A673 (cell line): Measurements from ENCODE around the gene CCDC78. TPM values are rescaled to one million over a fixed set of nuclear protein-coding genes. Genes with fewer than 3 reads are reported as not detected.
A peak's percentile ranks its signal among the peaks of the same experiment; 100 is the strongest.

Experiments
- BruUV-seq: library from RNA; stranded (reverse); fragments of 400-500 nt; replicated peaks from 2 replicates; lab custom pipeline; 2021; lab: Mats Ljungman, UMichigan
- CTCF ChIA-PET: fragments of 300-600 bp; sonication (Branson Sonifier 250); formaldehyde crosslinking; loops from one replicate; lab custom pipeline; 2022; ENCODE audit warnings: antibody characterized with exemption; lab: Charles Lee
- POLR2A ChIA-PET: fragments of 300-600 bp; sonication (Branson Sonifier 250); formaldehyde crosslinking; loops from one replicate; lab custom pipeline; 2022; ENCODE audit warnings: antibody characterized with exemption; ENCODE audit not compliant: low non-redundant PET; lab: Charles Lee
- DNase-seq: peaks from one replicate; pipeline ENCODE4 v3.0.0-alpha.2; 2015; ENCODE audit warnings: low spot score
- H3K27ac ChIP-seq: fragments of 200-600 bp; sonication (generic); 2 replicates; pipeline ENCODE4 v1.5.1; 2016; ENCODE audit warnings: mixed run types, low read depth, mild to moderate bottlenecking, mixed read lengths, antibody characterized with exemption, low read length; ENCODE audit not compliant: poor library complexity, severe bottlenecking
- H3K27me3 ChIP-seq: fragments of 200-600 bp; sonication (generic); replicated peaks from 2 replicates; pipeline ENCODE4 v1.6.1; 2017; ENCODE audit warnings: mixed run types, low read depth, mild to moderate bottlenecking, mixed read lengths, antibody characterized with exemption, low read length; ENCODE audit not compliant: insufficient read depth, poor library complexity
- H3K36me3 ChIP-seq: fragments of 200-600 bp; sonication (generic); 2 replicates; pipeline ENCODE4 v1.6.1; 2016; ENCODE audit warnings: mixed run types, mild to moderate bottlenecking, mixed read lengths, antibody characterized with exemption, low read length; ENCODE audit not compliant: insufficient read depth, poor library complexity, severe bottlenecking
- H3K4me1 ChIP-seq: fragments of 200-600 bp; sonication (generic); 2 replicates; pipeline ENCODE4 v1.6.1; 2017; ENCODE audit warnings: mixed run types, mild to moderate bottlenecking, mixed read lengths, antibody characterized with exemption, low read length; ENCODE audit not compliant: insufficient read depth, poor library complexity, severe bottlenecking
- H3K4me3 ChIP-seq: fragments of 200-600 bp; sonication (generic); 2 replicates; pipeline ENCODE4 v1.5.1; 2016; ENCODE audit warnings: low read depth, mixed run types, mild to moderate bottlenecking, mixed read lengths, low read length; ENCODE audit not compliant: poor library complexity, severe bottlenecking
- H3K9me3 ChIP-seq: fragments of 200-600 bp; sonication (generic); 2 replicates; pipeline ENCODE4 v1.6.1; 2016; ENCODE audit warnings: mixed run types, low read depth, mild to moderate bottlenecking, mixed read lengths, antibody characterized with exemption, low read length; ENCODE audit not compliant: poor library complexity, severe bottlenecking
- CTCF ChIP-seq: fragments of 300-800, 200-600 bp; sonication (generic); conservative IDR thresholded peaks from 2 replicates; pipeline ENCODE4 v1.5.1; 2017; ENCODE audit warnings: low read depth, mild to moderate bottlenecking, antibody characterized with exemption, low read length, moderate library complexity, mixed read lengths
- EZH2 ChIP-seq: fragments of 200-600 bp; sonication (generic); IDR thresholded peaks from 2 replicates; pipeline ENCODE4 v1.6.1; 2017; ENCODE audit warnings: borderline replicate concordance, low read depth, mild to moderate bottlenecking, mixed read lengths, antibody characterized with exemption, low read length; ENCODE audit not compliant: poor library complexity, severe bottlenecking
- intact Hi-C: fragments of 100-400 bp; cut with micrococcal nuclease; formaldehyde crosslinking; loops from one replicate; pipeline ENCODE4 v1.10.0; 2022; ENCODE audit not compliant: unreplicated experiment
- total RNA-seq: library from RNA; stranded (reverse); gene quantifications from 2 replicates; pipeline ENCODE4 v1.2.3, GENCODE V29; 2021

Gene CCDC78
- total RNA-seq, 1 experiment from 2014 or later, result 0.28 TPM

DNA sequence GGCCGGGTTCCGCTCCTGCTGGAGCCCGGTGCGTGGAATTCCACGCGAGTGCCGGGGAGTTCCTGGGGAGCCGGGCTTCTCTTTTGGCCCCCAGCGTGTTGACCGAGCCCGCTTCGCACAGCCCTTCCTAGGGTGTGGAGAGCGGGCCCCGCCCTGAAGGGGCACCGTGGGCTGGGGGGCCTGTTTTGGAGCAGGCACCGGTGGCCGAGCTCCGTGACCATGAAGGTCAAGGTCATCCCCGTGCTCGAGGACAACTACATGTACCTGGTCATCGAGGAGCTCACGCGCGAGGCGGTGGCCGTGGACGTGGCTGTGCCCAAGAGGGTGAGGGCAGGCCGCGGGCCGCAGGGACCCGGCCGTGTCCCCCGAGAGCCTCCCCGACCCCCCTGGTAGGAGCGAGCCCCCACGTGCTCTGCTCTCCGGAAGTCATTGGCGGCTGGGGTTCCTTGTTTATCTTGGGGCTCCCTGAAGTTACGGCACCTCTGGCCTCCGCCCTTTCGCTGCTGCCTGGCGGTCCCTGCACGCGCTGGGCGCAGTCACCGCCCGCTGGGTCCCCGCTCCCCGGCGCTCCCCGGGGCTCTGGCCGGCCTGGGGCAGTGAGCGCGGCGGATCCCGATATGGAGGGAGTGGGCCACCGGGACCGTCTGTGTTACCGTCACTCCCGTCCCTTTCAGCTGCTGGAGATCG lies 1.2 kb upstream of the CCDC78 start:
- ChIA-PET CTCF (interaction anchor here (0.8 kb wide), 1 partner anchor 11 kb away, joined by 5 read pairs; no protein-coding TSS in a partner anchor), POLR2A (no interaction called here)
- H3K36me3 ChIP-seq, result no peaks in the 10 kb centered on the region
- BruUV-seq, result no TSS peak
- H3K27ac ChIP-seq, result no peak overlapping the region
- intact Hi-C loops, result no loop called here
- DNase-seq, result no peak
- no peaks in the 10 kb centered on the region for H3K9me3 ChIP-seq
- peaks cover 10% of the 10 kb centered on the region for H3K4me1 ChIP-seq
- no peaks in the 10 kb centered on the region for H3K27me3 ChIP-seq
- peak overlapping the region; percentile 52 for H3K4me3 ChIP-seq
- TF ChIP-seq EZH2 (no peak), CTCF (no peak)

DNA sequence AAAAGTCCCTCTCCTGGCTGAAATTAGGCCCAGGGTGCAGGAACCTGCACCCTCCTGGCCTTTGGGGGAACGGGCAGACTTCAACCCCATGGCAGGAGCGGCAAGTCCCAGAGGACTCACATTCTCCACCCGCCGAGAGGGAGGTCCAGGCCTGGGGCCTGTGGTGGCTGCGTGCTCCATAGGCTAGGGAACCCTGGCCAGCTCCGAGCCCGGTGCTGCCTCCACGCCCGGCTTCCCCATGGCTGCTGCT lies 130 bp downstream of the CCDC78 start:
- no peaks in the 10 kb centered on the region for H3K9me3 ChIP-seq
- H3K4me3 ChIP-seq, result no peak overlapping the region
- no peaks in the 10 kb centered on the region for H3K36me3 ChIP-seq
- no peaks in the 10 kb centered on the region for H3K27me3 ChIP-seq
- H3K4me1 ChIP-seq, result peaks cover 10% of the 10 kb centered on the region
- no peak for DNase-seq
- BruUV-seq, result no TSS peak
- no peak overlapping the region for H3K27ac ChIP-seq
- ChIA-PET CTCF (interaction anchor here (0.6 kb wide), 1 partner anchor 73 kb away, joined by 3 read pairs; no protein-coding TSS in a partner anchor), POLR2A (no interaction called here)
- intact Hi-C loops, result no loop called here
- no peak for TF ChIP-seq EZH2

DNA sequence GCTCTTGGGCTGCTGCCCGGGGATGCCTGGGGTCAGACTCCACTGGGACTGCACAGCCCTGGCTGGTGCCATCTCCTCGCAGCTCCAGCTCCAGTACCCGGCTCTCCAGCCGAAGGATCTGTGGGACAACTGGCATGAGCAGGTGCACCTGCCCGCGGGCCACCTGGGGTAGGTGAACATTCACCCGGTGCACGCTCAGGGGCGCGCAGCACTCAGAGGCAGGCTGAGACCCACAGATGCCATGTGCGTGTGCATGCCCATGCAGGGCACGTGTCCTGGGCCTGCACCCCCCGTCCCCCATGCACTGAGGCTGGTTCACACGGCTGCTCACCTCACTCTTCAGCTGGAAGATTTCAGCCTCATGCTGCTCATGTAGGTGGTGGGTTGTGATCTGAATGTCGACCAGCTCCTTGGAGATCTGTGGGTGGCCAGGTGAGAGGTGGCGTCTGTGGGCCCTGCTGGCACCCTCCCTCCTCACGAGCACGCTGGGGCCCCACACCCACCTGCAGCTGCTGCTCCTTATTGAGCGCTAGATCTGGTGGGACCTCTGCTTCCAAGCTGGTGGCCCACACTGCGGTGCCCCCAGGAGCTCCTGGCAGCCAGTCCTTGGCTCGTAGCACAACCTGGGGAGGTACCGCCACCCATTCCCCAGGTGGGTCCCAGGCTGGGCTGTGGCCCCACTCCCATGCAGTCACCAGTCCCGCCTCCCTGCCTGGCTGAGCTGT lies 618 bp downstream of the CCDC78 start:
- H3K27me3 ChIP-seq, result no peaks in the 10 kb centered on the region
- H3K9me3 ChIP-seq, result no peaks in the 10 kb centered on the region
- no peak for TF ChIP-seq EZH2
- TF ChIP-seq CTCF, result no peak
- no peaks in the 10 kb centered on the region for H3K36me3 ChIP-seq
- intact Hi-C loops, result no loop called here
- no peak for DNase-seq
- ChIA-PET CTCF (interaction anchor here (0.6 kb wide), 1 partner anchor 74 kb away, joined by 3 read pairs; no protein-coding TSS in a partner anchor), POLR2A (no interaction called here)
- H3K4me1 ChIP-seq, result peaks cover 10% of the 10 kb centered on the region
- no peak overlapping the region for H3K4me3 ChIP-seq
- no TSS peak for BruUV-seq
- no peak overlapping the region for H3K27ac ChIP-seq

- H3K4me1 ChIP-seq, result peaks cover 15% of the 10 kb centered on the region
- no peak overlapping the region for H3K4me3 ChIP-seq
- no TSS peak for BruUV-seq
- intact Hi-C loops, result no loop called here
- no peaks in the 10 kb centered on the region for H3K27me3 ChIP-seq
- H3K27ac ChIP-seq, result no peak overlapping the region
- no peaks in the 10 kb centered on the region for H3K36me3 ChIP-seq
- POLR2A ChIA-PET, result no interaction called here
- H3K9me3 ChIP-seq, result no peaks in the 10 kb centered on the region
- TF ChIP-seq CTCF, result no peak
- no peak for DNase-seq
- CTCF ChIA-PET, result interaction anchor here (0.6 kb wide), 1 partner anchor 29 kb away, joined by 3 read pairs; no protein-coding TSS in a partner anchor
Observed at GRCh38 chr16:725041-725376, 1.2 kb downstream of the CCDC78 start.
